Liver (tissue), 9 donors: ENCODE data around the gene COLEC12. TPM values are rescaled to one million over a fixed set of nuclear protein-coding genes. Genes with fewer than 3 reads are reported as not detected.

Experiments
- DNase-seq: peaks from one replicate; pipeline ENCODE4 v3.0.0-alpha.2; 2017; ENCODE audit warnings: low spot score
- H3K27ac ChIP-seq, 2 donors: one replicate each; pipeline ENCODE4 v1.7.0; 2013; ENCODE audit warnings: inconsistent platforms in 2 of 2, low read length in 2 of 2, control low read depth in 1 of 2, low read depth in 1 of 2, mild to moderate bottlenecking in 1 of 2
- H3K27me3 ChIP-seq, 4 donors: one replicate each; pipeline versions ENCODE4 v1.6.1 to v1.7.0; 2013; ENCODE audit warnings: low read length in 3 of 4, inconsistent platforms in 1 of 4, mild to moderate bottlenecking in 1 of 4, moderate library complexity in 1 of 4; ENCODE audit not compliant: control insufficient read depth in 4 of 4, insufficient read depth in 4 of 4
- H3K36me3 ChIP-seq, 4 donors: one replicate each; pipeline versions ENCODE4 v1.6.1 to v1.7.0; 2013; ENCODE audit warnings: low read length in 3 of 4, mild to moderate bottlenecking in 3 of 4, low read depth in 1 of 4, moderate library complexity in 1 of 4; ENCODE audit not compliant: control insufficient read depth in 4 of 4, insufficient read depth in 3 of 4
- H3K4me1 ChIP-seq, 4 donors: one replicate each; pipeline versions ENCODE4 v1.6.1 to v1.7.0; 2013; ENCODE audit warnings: low read length in 3 of 4, mild to moderate bottlenecking in 3 of 4, moderate library complexity in 1 of 4; ENCODE audit not compliant: control insufficient read depth in 4 of 4, insufficient read depth in 4 of 4
- H3K4me3 ChIP-seq, 3 donors: one replicate each; pipeline versions ENCODE4 v1.6.1 to v1.7.0; 2013; ENCODE audit warnings: low read length in 3 of 3, control low read depth in 1 of 3, low read depth in 1 of 3, mild to moderate bottlenecking in 1 of 3
- H3K9ac ChIP-seq, 2 donors: one replicate each; pipeline ENCODE4 v1.7.0; 2013; ENCODE audit warnings: low read length in 2 of 2, mild to moderate bottlenecking in 2 of 2, moderate library complexity in 2 of 2, control low read depth in 1 of 2, low read depth in 1 of 2
- H3K9me3 ChIP-seq, 4 donors: one replicate each; pipeline versions ENCODE4 v1.6.1 to v1.7.0; 2013; ENCODE audit warnings: low read length in 3 of 4; ENCODE audit not compliant: control insufficient read depth in 4 of 4
- ATF3 ChIP-seq: IDR thresholded peaks from 2 replicates; pipeline ENCODE4 v1.6.1; 2016; ENCODE audit warnings: antibody characterized with exemption
- CTCF ChIP-seq: fragments of 150-350 bp; IDR thresholded peaks from 2 replicates; pipeline ENCODE4 v1.5.1; 2017; ENCODE audit warnings: improper control_type of control experiment, low read depth, low read length; ENCODE audit not compliant: missing input control
- FOXA1 ChIP-seq: IDR thresholded peaks from 2 replicates; pipeline ENCODE4 v1.6.1; 2016; ENCODE audit warnings: antibody characterized with exemption
- FOXA2 ChIP-seq: IDR thresholded peaks from 2 replicates; pipeline ENCODE4 v1.6.1; 2016; ENCODE audit warnings: antibody characterized with exemption
- HNF4A ChIP-seq, 2 donors: conservative IDR thresholded peaks; 2 replicates each; pipeline ENCODE4 v1.6.1; 2016; ENCODE audit warnings: antibody characterized with exemption in 2 of 2, mild to moderate bottlenecking in 2 of 2
- HNF4G ChIP-seq: IDR thresholded peaks from 2 replicates; pipeline ENCODE4 v1.6.1; 2016; ENCODE audit warnings: antibody characterized with exemption
- JUND ChIP-seq, 2 donors: IDR thresholded peaks; 2 replicates each; pipeline ENCODE4 v1.6.1; 2016; ENCODE audit warnings: antibody characterized with exemption in 2 of 2
- MAX ChIP-seq: IDR thresholded peaks from 2 replicates; pipeline ENCODE4 v1.6.1; 2016; ENCODE audit warnings: antibody characterized with exemption
- NR2F2 ChIP-seq: IDR thresholded peaks from 2 replicates; pipeline ENCODE4 v1.6.1; 2016; ENCODE audit warnings: antibody characterized with exemption
- REST ChIP-seq: IDR thresholded peaks from 2 replicates; pipeline ENCODE4 v1.6.1; 2016; ENCODE audit warnings: antibody characterized with exemption, mild to moderate bottlenecking
- TAF1 ChIP-seq: conservative IDR thresholded peaks from 2 replicates; pipeline ENCODE4 v1.6.1; 2016; ENCODE audit warnings: antibody characterized with exemption, mild to moderate bottlenecking
- YY1 ChIP-seq: IDR thresholded peaks from 2 replicates; pipeline ENCODE4 v1.6.1; 2016; ENCODE audit warnings: antibody characterized with exemption, mild to moderate bottlenecking
- ZBTB33 ChIP-seq: IDR thresholded peaks from 2 replicates; pipeline ENCODE4 v1.6.1; 2016; ENCODE audit warnings: antibody characterized with exemption
- WGBS: extraction: QIAGEN DNeasy Blood & Tissue Kit; methylation state at CpG from one replicate; pipeline ENCODE4 v1.1.7; 2013; 5-methylcytosine and 5-hydroxymethylcytosine counted together
- polyA plus RNA-seq, 2 donors: library from polyadenylated mRNA; stranded (reverse) in 1 of 2; unstranded in 1 of 2; fragments of 200-250 nt in 1 of 2; fragments of >200 nt in 1 of 2; fragmentation: Nextera tagmentation in 1 of 2; extraction: Ambion mirVana in 1 of 2; gene quantifications; one replicate each; pipeline versions ENCODE4 v1.2.1 to v1.2.3, GENCODE V29; 2013 to 2015
- total RNA-seq, 2 donors: library from RNA; depleted of rRNA; stranded (reverse); fragments of >200 nt; gene quantifications; one replicate each; pipeline ENCODE4 v1.2.3, GENCODE V29; 2014
- donor health status: healthy.
- donor health status: healthy.
- donor health status: healthy.
- donor health status: healthy.
- donor health status: healthy.

The COLEC12 gene
- total and polyA plus RNA-seq, 4 donors, result 0.03 to 1.6 (median 0.28) TPM

- Histone ChIP-seq H3K4me3 (no peak overlapping the region), H3K4me1 (peaks cover 4 to 17% (median 11%) of the 10 kb centered on the region in 4 donors), H3K27ac (no peak overlapping the region)
These were observed 859 bp upstream of the COLEC12 start for GRCh38 chr18:501406-501714.

More at GRCh38 chr18:501406-501714, 859 bp upstream of the COLEC12 start:
- no peaks in the 10 kb centered on the region for H3K9me3 ChIP-seq
- no peak for DNase-seq
- no peak overlapping the region for H3K9ac ChIP-seq
- no peak for TF ChIP-seq NR2F2
- TF ChIP-seq REST, result no peak
- no peak for TF ChIP-seq TAF1
- TF ChIP-seq HNF4A (conservative IDR thresholded peaks at IDR 0.05), result no peak
- no peak for TF ChIP-seq ATF3
- TF ChIP-seq MAX, result no peak
- no peak for TF ChIP-seq JUND (IDR thresholded peaks at IDR 0.05)
- no peak for TF ChIP-seq YY1
- no peak for TF ChIP-seq HNF4G
- TF ChIP-seq FOXA2, result no peak
- TF ChIP-seq CTCF, result no peak
- TF ChIP-seq FOXA1, result no peak
- TF ChIP-seq ZBTB33, result no peak
- H3K36me3 ChIP-seq, result no peaks in the 10 kb centered on the region
- H3K27me3 ChIP-seq, result peaks cover 0 to 11% (median 2%) of the 10 kb centered on the region in 4 donors
- 17% methylated on average over 11 of the region's 11 CpGs for WGBS
